B cell (primary cell): Measurements from ENCODE around the gene TANC1.

Source experiments
- EZH2 ChIP-seq: IDR thresholded peaks from 2 replicates; pipeline ENCODE4 v1.6.1; 2012; ENCODE audit warnings: borderline replicate concordance, low read depth, mild to moderate bottlenecking, moderate library complexity, low read length; ENCODE audit not compliant: insufficient read depth, poor library complexity, severe bottlenecking
- TF ChIP-seq, protein P1 (sequence below): fragments of 200-600 bp; IDR thresholded peaks from one replicate; pipeline ENCODE4 v1.8.0; 2022; ENCODE audit warnings: antibody characterized with exemption, mild to moderate bottlenecking

- TF ChIP-seq, protein P1, sequence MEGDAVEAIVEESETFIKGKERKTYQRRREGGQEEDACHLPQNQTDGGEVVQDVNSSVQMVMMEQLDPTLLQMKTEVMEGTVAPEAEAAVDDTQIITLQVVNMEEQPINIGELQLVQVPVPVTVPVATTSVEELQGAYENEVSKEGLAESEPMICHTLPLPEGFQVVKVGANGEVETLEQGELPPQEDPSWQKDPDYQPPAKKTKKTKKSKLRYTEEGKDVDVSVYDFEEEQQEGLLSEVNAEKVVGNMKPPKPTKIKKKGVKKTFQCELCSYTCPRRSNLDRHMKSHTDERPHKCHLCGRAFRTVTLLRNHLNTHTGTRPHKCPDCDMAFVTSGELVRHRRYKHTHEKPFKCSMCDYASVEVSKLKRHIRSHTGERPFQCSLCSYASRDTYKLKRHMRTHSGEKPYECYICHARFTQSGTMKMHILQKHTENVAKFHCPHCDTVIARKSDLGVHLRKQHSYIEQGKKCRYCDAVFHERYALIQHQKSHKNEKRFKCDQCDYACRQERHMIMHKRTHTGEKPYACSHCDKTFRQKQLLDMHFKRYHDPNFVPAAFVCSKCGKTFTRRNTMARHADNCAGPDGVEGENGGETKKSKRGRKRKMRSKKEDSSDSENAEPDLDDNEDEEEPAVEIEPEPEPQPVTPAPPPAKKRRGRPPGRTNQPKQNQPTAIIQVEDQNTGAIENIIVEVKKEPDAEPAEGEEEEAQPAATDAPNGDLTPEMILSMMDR: no peak
- TF ChIP-seq EZH2: no peak
Observed at GRCh38 chr2:159199761-159200465, 231.5 kb downstream of the TANC1 start.
